Renal cortex interstitium (tissue), 11 donors: ENCODE measurements around the gene PRKAG2. TPM values are rescaled to one million over a fixed set of nuclear protein-coding genes. Genes with fewer than 3 reads are reported as not detected.

Source experiments
- DNase-seq, 11 donors: peaks; one replicate each; pipeline ENCODE4 v3.0.0-alpha.2; 2013; ENCODE audit warnings: low read depth in 9 of 11, low spot score in 4 of 11; ENCODE audit errors: extremely low read depth in 1 of 11
- polyA plus RNA-seq, 3 donors: library from polyadenylated mRNA; unstranded; fragments of 120-200 nt; gene quantifications; one replicate each; pipeline ENCODE4 v1.2.1, GENCODE V29; 2013; ENCODE audit not compliant: insufficient read length in 3 of 3

PRKAG2 gene
- polyA plus RNA-seq, 3 donors: 25.8 to 59.8 (median 37.8) TPM

GRCh38 chr7:151859111-151859947 lies 17.6 kb downstream of the PRKAG2 start:
- no peak for DNase-seq

- no peak for DNase-seq
These were observed 18.5 kb downstream of the PRKAG2 start for GRCh38 chr7:151858456-151858855.

GRCh38 chr7:151857866-151858450 lies 19.0 kb downstream of the PRKAG2 start:
- DNase-seq: no peak

- DNase-seq: no peak
These were observed 19.5 kb downstream of the PRKAG2 start for GRCh38 chr7:151857412-151857811.

- DNase-seq: no peak
These were observed 20.4 kb downstream of the PRKAG2 start for GRCh38 chr7:151856516-151856915.

- DNase-seq: no peak
These were observed 20.8 kb downstream of the PRKAG2 start for GRCh38 chr7:151856098-151856497.

GRCh38 chr7:151854720-151855071 lies 22.2 kb downstream of the PRKAG2 start:
- no peak for DNase-seq

GRCh38 chr7:151853896-151854719 lies 22.8 kb downstream of the PRKAG2 start:
- DNase-seq: no peak

- no peak for DNase-seq
These were observed 24.2 kb downstream of the PRKAG2 start for GRCh38 chr7:151852486-151853396.

GRCh38 chr7:151851782-151852181 lies 25.1 kb downstream of the PRKAG2 start:
- no peak for DNase-seq

- DNase-seq: peak in 3 of 11 donors; percentile 39 to 49 (median 45)
These were observed 25.7 kb downstream of the PRKAG2 start for GRCh38 chr7:151851145-151851751.

- no peak for DNase-seq
These were observed 26.3 kb downstream of the PRKAG2 start for GRCh38 chr7:151850491-151851124.

GRCh38 chr7:151849879-151850260 lies 27.0 kb downstream of the PRKAG2 start:
- DNase-seq: no peak

GRCh38 chr7:151849008-151849878 lies 27.7 kb downstream of the PRKAG2 start:
- DNase-seq: no peak

GRCh38 chr7:151847681-151848081 lies 29.2 kb downstream of the PRKAG2 start:
- no peak for DNase-seq

GRCh38 chr7:151847136-151847535 lies 29.8 kb downstream of the PRKAG2 start:
- no peak for DNase-seq
